Activated CD4-positive, alpha-beta T cell treated with anti-CD3 and anti-CD28 coated beads, Interleukin-2, amount 10 ng/mL, durations not matched to agents 7 days and 5 days (primary cell): ENCODE measurements around the gene FBXO9. TPM values are rescaled to one million over a fixed set of nuclear protein-coding genes. Genes with fewer than 3 reads are reported as not detected.
"Not testable (repeated sequence)": the region's sequence is repeated elsewhere in the genome, so short reads cannot be mapped to it uniquely, and the experiment has no call there.

Experiments used
- CTCF ChIA-PET: fragments of 350-600 bp; sonication (Branson Sonifier 250); formaldehyde crosslinking; loops from one replicate; lab custom pipeline; 2021; ENCODE audit warnings: antibody characterized with exemption; lab: Charles Lee
- POLR2A ChIA-PET: fragments of 350-600 bp; sonication (Branson Sonifier 250); formaldehyde crosslinking; loops from one replicate; lab custom pipeline; 2021; ENCODE audit warnings: antibody characterized with exemption; lab: Charles Lee
- DNase-seq: peaks from one replicate; pipeline ENCODE4 v3.0.0-alpha.2; 2020
- H3K27ac Mint-ChIP-seq: one replicate; pipeline ENCODE4 v1.8.0; 2021; ENCODE audit warnings: mild to moderate bottlenecking, moderate library complexity, mixed read lengths
- H3K27me3 Mint-ChIP-seq: one replicate; pipeline ENCODE4 v1.8.0; 2021; ENCODE audit warnings: mixed read lengths
- H3K36me3 Mint-ChIP-seq: one replicate; pipeline ENCODE4 v1.8.0; 2021; ENCODE audit warnings: low read depth, mixed read lengths
- H3K4me1 Mint-ChIP-seq: one replicate; pipeline ENCODE4 v1.8.0; 2021; ENCODE audit warnings: mixed read lengths
- H3K4me3 Mint-ChIP-seq: one replicate; pipeline ENCODE4 v1.8.0; 2021; ENCODE audit warnings: mild to moderate bottlenecking, moderate library complexity, mixed read lengths
- H3K9me3 Mint-ChIP-seq: one replicate; pipeline ENCODE4 v1.8.0; 2021; ENCODE audit warnings: mixed read lengths
- total RNA-seq, 2 experiments: library from RNA; stranded (reverse); gene quantifications; one replicate each; pipeline ENCODE4 v1.2.3, GENCODE V29; 2021

The FBXO9 gene
- total RNA-seq, 2 experiments from 2014 or later = 72.9 to 88.1 TPM

- DNase-seq, H3K36me3 Mint-ChIP-seq, H3K27me3 Mint-ChIP-seq, H3K9me3 Mint-ChIP-seq, CTCF ChIA-PET, POLR2A ChIA-PET, H3K4me3 Mint-ChIP-seq, H3K27ac Mint-ChIP-seq: not testable (repeated sequence)
- peaks cover 22% of the 10 kb centered on the region for H3K4me1 Mint-ChIP-seq
Observed at GRCh38 chr6:53052152-53052551, 13.1 kb upstream of the FBXO9 start.

DNA sequence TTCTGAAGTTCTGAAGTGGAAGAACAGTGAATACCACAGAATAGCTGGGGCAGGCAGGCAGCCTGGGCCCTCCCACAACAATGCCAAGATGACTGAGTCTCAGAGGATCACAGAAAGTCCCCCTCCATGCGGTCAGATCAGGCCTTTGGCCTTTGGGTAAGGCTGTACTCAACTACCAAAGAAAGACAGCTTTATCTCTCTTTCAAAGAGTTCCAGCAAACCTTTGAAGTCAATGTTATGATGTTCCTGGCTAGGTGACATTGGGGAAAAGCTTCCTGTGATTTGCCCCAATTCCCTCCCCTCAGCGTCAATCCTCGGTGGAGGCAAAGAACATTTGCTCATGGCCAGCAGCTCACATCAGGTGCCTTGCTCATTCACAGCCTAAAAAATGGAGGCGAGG is 10.7 kb upstream of the FBXO9 start:
- Mint-ChIP-seq H3K27ac (no peak overlapping the region), H3K9me3 (no peaks in the 10 kb centered on the region), H3K4me3 (no peak overlapping the region), H3K27me3 (no peaks in the 10 kb centered on the region), H3K36me3 (peaks cover 2% of the 10 kb centered on the region), H3K4me1 (peaks cover 20% of the 10 kb centered on the region)
- DNase-seq = no peak
- ChIA-PET CTCF (interaction anchor here (0.7 kb wide), 1 partner anchor 51 kb away, joined by 3 read pairs; no protein-coding TSS in a partner anchor), POLR2A (no interaction called here)

DNA sequence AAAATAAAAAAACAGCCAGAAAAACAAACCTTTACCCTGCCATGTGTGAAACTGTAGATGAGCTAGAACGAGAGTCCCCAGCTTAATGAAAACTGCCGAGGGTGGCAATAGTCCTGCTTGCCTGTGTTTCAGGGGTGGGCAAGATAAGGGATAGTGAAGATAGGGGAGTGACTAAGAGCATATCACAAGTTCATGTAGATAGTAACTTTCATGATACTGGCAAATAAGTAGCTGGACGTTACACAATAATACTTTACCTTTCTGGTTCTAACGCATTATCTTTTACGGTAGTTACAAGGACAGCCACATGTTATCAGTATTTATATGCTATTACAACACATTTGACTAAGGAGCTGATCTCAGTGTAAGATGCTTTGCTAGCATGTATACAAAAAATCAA is 9.3 kb upstream of the FBXO9 start:
- peaks cover 31% of the 10 kb centered on the region for H3K4me1 Mint-ChIP-seq
- POLR2A ChIA-PET = interaction anchor here (0.7 kb wide), 1 partner anchor 182 kb away, joined by 3 read pairs; no protein-coding TSS in a partner anchor
- H3K36me3 Mint-ChIP-seq = peaks cover 2% of the 10 kb centered on the region
- H3K9me3 Mint-ChIP-seq = no peaks in the 10 kb centered on the region
- CTCF ChIA-PET = interaction anchor here (1.0 kb wide), 1 partner anchor 15 kb away, joined by 4 read pairs; no protein-coding TSS in a partner anchor
- no peaks in the 10 kb centered on the region for H3K27me3 Mint-ChIP-seq
- H3K27ac Mint-ChIP-seq = no peak overlapping the region
- no peak for DNase-seq
- H3K4me3 Mint-ChIP-seq = no peak overlapping the region

GRCh38 chr6:53056273-53056672 is 8.9 kb upstream of the FBXO9 start:
- Mint-ChIP-seq H3K27ac (no peak overlapping the region), H3K9me3 (no peaks in the 10 kb centered on the region), H3K36me3 (peaks cover 2% of the 10 kb centered on the region), H3K4me3 (no peak overlapping the region), H3K4me1 (peaks cover 32% of the 10 kb centered on the region), H3K27me3 (no peaks in the 10 kb centered on the region)
- ChIA-PET POLR2A (interaction anchor here (0.7 kb wide), 1 partner anchor 182 kb away, joined by 3 read pairs; no protein-coding TSS in a partner anchor), CTCF (interaction anchor here (1.0 kb wide), 1 partner anchor 16 kb away, joined by 4 read pairs; no protein-coding TSS in a partner anchor)
- DNase-seq = no peak

- no peak for DNase-seq
- CTCF ChIA-PET = interaction anchor here (0.6 kb wide), 2 partner anchors 61 to 182 kb away, joined by 3 to 5 read pairs; no protein-coding TSS in a partner anchor
- H3K4me3 Mint-ChIP-seq = no peak overlapping the region
- H3K36me3 Mint-ChIP-seq = no peaks in the 10 kb centered on the region
- no peaks in the 10 kb centered on the region for H3K27me3 Mint-ChIP-seq
- peaks cover 46% of the 10 kb centered on the region for H3K4me1 Mint-ChIP-seq
- H3K9me3 Mint-ChIP-seq = no peaks in the 10 kb centered on the region
- H3K27ac Mint-ChIP-seq = peak overlapping the region; percentile 16
- POLR2A ChIA-PET = no interaction called here
Observed at GRCh38 chr6:53058388-53059195, 6.6 kb upstream of the FBXO9 start.

DNA sequence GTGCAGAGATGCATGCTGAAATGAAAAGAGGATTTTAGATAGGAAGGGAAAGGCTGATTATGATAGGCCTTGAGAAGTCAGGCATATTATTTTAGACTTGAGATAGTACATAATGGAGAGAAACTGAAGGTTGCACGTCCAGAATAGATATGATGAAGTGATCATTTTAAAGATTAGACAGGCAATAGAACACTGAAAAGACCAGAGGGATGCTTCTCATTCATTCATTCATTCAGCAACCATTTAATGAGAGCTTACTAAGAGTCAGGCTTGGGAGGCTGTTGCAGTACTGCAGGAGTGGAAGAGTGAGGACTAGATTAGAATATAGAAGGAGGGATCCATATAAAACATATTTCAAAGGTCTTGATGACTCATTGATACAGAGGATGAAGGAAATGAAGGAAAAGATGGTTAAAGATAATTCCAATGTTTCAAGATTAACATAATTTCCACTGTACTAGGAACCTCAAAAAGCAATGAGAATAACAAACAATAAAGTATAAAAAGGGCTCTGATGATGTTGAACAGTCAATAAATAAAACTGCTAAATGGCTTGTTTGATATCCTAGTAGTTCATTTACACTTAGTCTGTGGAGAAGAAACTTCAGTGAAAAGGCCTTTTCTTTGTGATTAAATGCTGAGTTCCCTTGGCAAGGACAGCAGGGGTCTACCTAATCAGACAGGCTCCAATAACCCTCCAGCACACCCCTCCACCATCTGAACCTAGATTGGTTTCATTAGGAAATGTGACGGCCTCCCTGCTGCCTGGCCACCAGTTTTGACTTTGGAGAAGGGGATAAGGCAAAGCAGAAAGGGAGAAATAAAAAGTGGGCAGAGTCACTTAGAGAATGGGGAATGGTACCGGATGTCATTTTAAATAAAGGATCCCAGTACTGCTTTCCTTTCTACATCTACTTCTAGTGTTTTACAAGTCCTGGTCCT is 5.3 kb upstream of the FBXO9 start:
- DNase-seq = no peak
- H3K27ac Mint-ChIP-seq = no peak overlapping the region
- no peaks in the 10 kb centered on the region for H3K27me3 Mint-ChIP-seq
- no peaks in the 10 kb centered on the region for H3K36me3 Mint-ChIP-seq
- H3K9me3 Mint-ChIP-seq = no peaks in the 10 kb centered on the region
- ChIA-PET CTCF (interaction anchor here (0.7 kb wide), 1 partner anchor 67 kb away, joined by 3 read pairs; no protein-coding TSS in a partner anchor), POLR2A (no interaction called here)
- H3K4me3 Mint-ChIP-seq = peak overlapping the region; percentile 90
- H3K4me1 Mint-ChIP-seq = peaks cover 54% of the 10 kb centered on the region

GRCh38 chr6:53062169-53062539 is 3.0 kb upstream of the FBXO9 start:
- CTCF ChIA-PET = no interaction called here
- Mint-ChIP-seq H3K4me3 (peak overlapping the region; percentile 90), H3K9me3 (no peaks in the 10 kb centered on the region), H3K27me3 (no peaks in the 10 kb centered on the region), H3K27ac (peak overlapping the region; percentile 92), H3K36me3 (no peaks in the 10 kb centered on the region), H3K4me1 (peaks cover 66% of the 10 kb centered on the region)
- POLR2A ChIA-PET = no interaction called here
- DNase-seq = no peak

DNA sequence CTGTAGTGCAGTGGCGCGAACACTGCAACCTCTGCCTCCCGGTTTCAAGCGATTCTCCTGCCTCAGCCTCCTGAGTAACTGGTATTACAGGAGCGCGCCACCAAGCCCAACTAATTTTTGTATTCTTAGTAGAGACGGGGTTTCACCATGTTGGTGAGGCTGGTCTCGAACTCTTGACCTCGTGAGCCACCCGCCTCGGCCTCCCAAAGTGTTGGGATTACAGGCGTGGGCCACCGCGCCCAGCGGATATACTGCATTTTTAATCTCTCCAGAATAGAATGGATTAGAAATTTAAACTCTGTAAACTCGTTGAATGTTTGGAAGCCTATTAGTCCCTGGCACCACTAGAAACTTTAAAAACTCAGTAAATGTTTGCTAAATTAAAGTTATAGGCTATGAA is 949 bp upstream of the FBXO9 start:
- Mint-ChIP-seq H3K4me3 (peak overlapping the region; percentile 96), H3K4me1 (peaks cover 60% of the 10 kb centered on the region), H3K27ac (peak overlapping the region; percentile 93)
- H3K36me3 Mint-ChIP-seq, CTCF ChIA-PET, H3K27me3 Mint-ChIP-seq, H3K9me3 Mint-ChIP-seq, DNase-seq, POLR2A ChIA-PET: not testable (repeated sequence)

GRCh38 chr6:53064726-53065265 is 408 bp upstream of the FBXO9 start:
- Mint-ChIP-seq H3K4me1 (peaks cover 57% of the 10 kb centered on the region), H3K36me3 (peaks cover 4% of the 10 kb centered on the region), H3K4me3 (peak overlapping the region; percentile 96), H3K9me3 (no peaks in the 10 kb centered on the region), H3K27ac (peak overlapping the region; percentile 93), H3K27me3 (no peaks in the 10 kb centered on the region)
- peak; percentile 98 for DNase-seq
- POLR2A ChIA-PET = no interaction called here
- CTCF ChIA-PET = interaction anchor here (0.9 to 1.5 kb wide), 2 partner anchors 23 to 70 kb away, joined by 3 to 5 read pairs; partner anchors contain the start of gene GSTA4

- peak; percentile 29 for DNase-seq
- Mint-ChIP-seq H3K4me3 (peak overlapping the region; percentile 96), H3K9me3 (no peaks in the 10 kb centered on the region), H3K27me3 (no peaks in the 10 kb centered on the region), H3K4me1 (peaks cover 51% of the 10 kb centered on the region), H3K36me3 (peaks cover 4% of the 10 kb centered on the region), H3K27ac (peak overlapping the region; percentile 93)
- ChIA-PET CTCF (interaction anchor here (0.7 to 1.5 kb wide), 4 partner anchors 48 to 653 kb away, joined by 3 to 5 read pairs (median 3); partner anchors contain the start of gene GSTA4), POLR2A (no interaction called here)
Observed at GRCh38 chr6:53066077-53066417, 843 bp downstream of the FBXO9 start.

- CTCF ChIA-PET = no interaction called here
- H3K4me1 Mint-ChIP-seq = peaks cover 47% of the 10 kb centered on the region
Observed at GRCh38 chr6:53066874-53067706, 1.9 kb downstream of the FBXO9 start.

More at GRCh38 chr6:53066874-53067706, 1.9 kb downstream of the FBXO9 start:
- no peak for DNase-seq
- Mint-ChIP-seq H3K4me3 (peak overlapping the region; percentile 96), H3K27ac (no peak overlapping the region), H3K36me3 (peaks cover 4% of the 10 kb centered on the region), H3K27me3 (no peaks in the 10 kb centered on the region), H3K9me3 (no peaks in the 10 kb centered on the region)
- POLR2A ChIA-PET = no interaction called here
